GM12878 (cell line): ENCODE measurements around the gene SLC43A1. TPM values are rescaled to one million over a fixed set of nuclear protein-coding genes. Genes with fewer than 3 reads are reported as not detected.

Experiments used
- CBX3 ChIP-seq: fragments of 200-600 bp; sonication (generic); IDR thresholded peaks from 2 replicates; pipeline ENCODE4 v1.6.1; 2016; ENCODE audit warnings: low read depth, borderline replicate concordance
- CEBPB ChIP-seq, 2 experiments: fragments of 150-350 bp in 1 of 2; IDR thresholded peaks; 2 replicates each; pipeline ENCODE4 v1.6.1; 2012 to 2014; ENCODE audit warnings: low read depth in 2 of 2, low read length in 2 of 2, borderline replicate concordance in 1 of 2, inconsistent platforms in 1 of 2
- E4F1 ChIP-seq: fragments of 450-650 bp; IDR thresholded peaks from 2 replicates; pipeline ENCODE4 v1.6.1; 2018; ENCODE audit warnings: borderline replicate concordance, mild to moderate bottlenecking; ENCODE audit not compliant: partially characterized antibody
- EP300 ChIP-seq, 2 experiments: fragments of 150-350 bp in 1 of 2; IDR thresholded peaks; 2 replicates each; pipeline ENCODE4 v1.6.1; 2011 to 2012; ENCODE audit warnings: low read depth in 2 of 2, low read length in 2 of 2, borderline replicate concordance in 1 of 2, improper control_type of control experiment in 1 of 2, inconsistent platforms in 1 of 2; ENCODE audit not compliant: control insufficient read depth in 1 of 2
- ETV6 ChIP-seq, 2 experiments: fragments of 450-650 bp in 1 of 2; IDR thresholded peaks in 1 of 2; conservative IDR thresholded peaks in 1 of 2; 2 replicates each; pipeline ENCODE4 v1.6.1; 2014; ENCODE audit warnings: antibody characterized with exemption in 1 of 2, borderline replicate concordance in 1 of 2, low read depth in 1 of 2, mild to moderate bottlenecking in 1 of 2, moderate library complexity in 1 of 2
- IKZF1 ChIP-seq: fragments of 450-650 bp; conservative IDR thresholded peaks from 2 replicates; pipeline ENCODE4 v1.6.1; 2017; ENCODE audit warnings: antibody characterized with exemption, mild to moderate bottlenecking
- IRF4 ChIP-seq: IDR thresholded peaks from 2 replicates; pipeline ENCODE4 v1.6.1; 2011; ENCODE audit warnings: low read depth, low read length
- SMAD5 ChIP-seq: IDR thresholded peaks from 2 replicates; pipeline ENCODE4 v1.6.1; 2016; ENCODE audit warnings: antibody characterized with exemption, low read depth
- polyA plus RNA-seq, 11 experiments: library from polyadenylated mRNA; depleted of rRNA in 4 of 11; unstranded in 6 of 11; stranded (reverse) in 5 of 11; fragments of >200 nt; fragmentation: Nextera tagmentation in 4 of 11; fragmentation: Illumina TruSeq in 1 of 11; extraction: Ambion mirVana in 4 of 11; extraction: Trizol in 1 of 11; gene quantifications; 1 replicate in 1 of 11; 2 replicates in 10 of 11; pipeline versions ENCODE4 v1.2.1 to v1.2.3, GENCODE V29; 2011 to 2016; ENCODE audit warnings: inconsistent platforms in 2 of 11, missing spikeins in 2 of 11, low read depth in 1 of 11
- total RNA-seq, 4 experiments: library from RNA; depleted of rRNA in 3 of 4; stranded (reverse); fragments of >200 nt in 3 of 4; fragmentation: Illumina TruSeq in 1 of 4; extraction: Trizol in 1 of 4; gene quantifications; 2 replicates each; pipeline versions ENCODE4 v1.2.1 to v1.2.3, GENCODE V29; 2013 to 2021
- TF ChIP-seq, protein P1 (sequence below): IDR thresholded peaks from 2 replicates; pipeline ENCODE4 v1.6.1; 2012; ENCODE audit warnings: low read depth, low read length, improper control_type of control experiment

Gene SLC43A1
- total and polyA plus RNA-seq, 10 of the 15 experiments (the other 5 are each of a cell fraction or from before 2014, with no cell fraction given) = 1.0 to 17.8 (median 12.6) TPM

- TF ChIP-seq, protein P1, sequence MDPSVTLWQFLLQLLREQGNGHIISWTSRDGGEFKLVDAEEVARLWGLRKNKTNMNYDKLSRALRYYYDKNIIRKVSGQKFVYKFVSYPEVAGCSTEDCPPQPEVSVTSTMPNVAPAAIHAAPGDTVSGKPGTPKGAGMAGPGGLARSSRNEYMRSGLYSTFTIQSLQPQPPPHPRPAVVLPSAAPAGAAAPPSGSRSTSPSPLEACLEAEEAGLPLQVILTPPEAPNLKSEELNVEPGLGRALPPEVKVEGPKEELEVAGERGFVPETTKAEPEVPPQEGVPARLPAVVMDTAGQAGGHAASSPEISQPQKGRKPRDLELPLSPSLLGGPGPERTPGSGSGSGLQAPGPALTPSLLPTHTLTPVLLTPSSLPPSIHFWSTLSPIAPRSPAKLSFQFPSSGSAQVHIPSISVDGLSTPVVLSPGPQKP = no peak
- no peak for TF ChIP-seq SMAD5
- TF ChIP-seq EP300 (IDR thresholded peaks at IDR 0.05; ENCODE audit: borderline replicate concordance in 1 of 2, control insufficient read depth in 1 of 2, low read depth in 2 of 2, low read length in 2 of 2) = no peak
- peak; percentile 51; the same call in 1 of the 2 replicates for TF ChIP-seq IKZF1
- TF ChIP-seq CBX3 = no peak
- no peak for TF ChIP-seq CEBPB (IDR thresholded peaks at IDR 0.05; ENCODE audit: borderline replicate concordance in 1 of 2, low read depth in 2 of 2, low read length in 2 of 2)
- no peak for TF ChIP-seq ETV6 (conservative IDR thresholded peaks at IDR 0.05 in 1 of 2, IDR thresholded peaks at IDR 0.05 in 1 of 2; ENCODE audit: borderline replicate concordance in 1 of 2, low read depth in 1 of 2)
- no peak for TF ChIP-seq IRF4
- TF ChIP-seq E4F1 = no peak
These were observed 32.5 kb downstream of the SLC43A1 start (continued) for GRCh38 chr11:57482782-57483561.
